ENCODE data around the gene TBX15.
A peak's percentile ranks its signal among the peaks of the same experiment; 100 is the strongest.

DNA sequence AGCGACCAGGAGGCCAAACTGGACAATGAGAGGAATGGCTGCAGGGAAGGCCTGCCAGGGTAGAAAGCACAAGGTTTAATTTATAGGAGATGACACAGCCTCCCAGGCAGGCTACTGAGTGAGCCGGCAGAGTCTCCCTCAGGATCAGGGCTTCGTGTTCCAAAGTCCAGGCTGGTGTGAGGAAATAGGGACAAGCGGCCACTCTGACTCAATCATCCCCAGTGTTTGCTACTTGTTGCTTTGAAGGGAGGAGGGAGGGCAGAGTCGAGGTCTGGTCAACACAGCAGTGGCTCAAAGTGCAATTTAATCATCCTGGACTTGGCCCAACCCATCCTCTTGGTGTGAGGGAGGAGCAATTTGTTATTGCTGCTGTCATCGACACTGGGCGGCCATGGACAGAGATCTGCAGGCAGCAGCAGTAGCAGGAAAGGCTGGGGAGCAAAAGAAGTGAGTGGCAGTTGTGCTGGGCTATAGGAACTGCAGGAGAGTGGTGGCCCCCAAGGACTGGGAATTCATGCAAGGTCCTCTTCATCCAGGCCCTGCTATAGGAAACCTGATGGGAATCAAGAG lies 27.5 kb downstream of the TBX15 start:
- TF ChIP-seq, protein P1, sequence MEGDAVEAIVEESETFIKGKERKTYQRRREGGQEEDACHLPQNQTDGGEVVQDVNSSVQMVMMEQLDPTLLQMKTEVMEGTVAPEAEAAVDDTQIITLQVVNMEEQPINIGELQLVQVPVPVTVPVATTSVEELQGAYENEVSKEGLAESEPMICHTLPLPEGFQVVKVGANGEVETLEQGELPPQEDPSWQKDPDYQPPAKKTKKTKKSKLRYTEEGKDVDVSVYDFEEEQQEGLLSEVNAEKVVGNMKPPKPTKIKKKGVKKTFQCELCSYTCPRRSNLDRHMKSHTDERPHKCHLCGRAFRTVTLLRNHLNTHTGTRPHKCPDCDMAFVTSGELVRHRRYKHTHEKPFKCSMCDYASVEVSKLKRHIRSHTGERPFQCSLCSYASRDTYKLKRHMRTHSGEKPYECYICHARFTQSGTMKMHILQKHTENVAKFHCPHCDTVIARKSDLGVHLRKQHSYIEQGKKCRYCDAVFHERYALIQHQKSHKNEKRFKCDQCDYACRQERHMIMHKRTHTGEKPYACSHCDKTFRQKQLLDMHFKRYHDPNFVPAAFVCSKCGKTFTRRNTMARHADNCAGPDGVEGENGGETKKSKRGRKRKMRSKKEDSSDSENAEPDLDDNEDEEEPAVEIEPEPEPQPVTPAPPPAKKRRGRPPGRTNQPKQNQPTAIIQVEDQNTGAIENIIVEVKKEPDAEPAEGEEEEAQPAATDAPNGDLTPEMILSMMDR (IDR thresholded peaks at IDR 0.05) = no peak
- peak in 1 of 3 donors; percentile 73 for TF ChIP-seq POLR2AphosphoS5 (IDR thresholded peaks at IDR 0.05)
- no peak for TF ChIP-seq POLR2A (IDR thresholded peaks at IDR 0.05)

Data from suprapubic skin (tissue), 4 donors.